SK-N-MC (cell line): ENCODE data around the gene KIF16B.

Experiments
- EZH2 ChIP-seq: fragments of 200-600 bp; sonication (generic); IDR thresholded peaks from one replicate; pipeline ENCODE4 v1.6.1; 2017; ENCODE audit warnings: antibody characterized with exemption
- POLR2AphosphoS5 ChIP-seq: IDR thresholded peaks from 2 replicates; pipeline ENCODE4 v1.6.1; 2012; ENCODE audit warnings: mild to moderate bottlenecking, low read depth, low read length, borderline replicate concordance

DNA sequence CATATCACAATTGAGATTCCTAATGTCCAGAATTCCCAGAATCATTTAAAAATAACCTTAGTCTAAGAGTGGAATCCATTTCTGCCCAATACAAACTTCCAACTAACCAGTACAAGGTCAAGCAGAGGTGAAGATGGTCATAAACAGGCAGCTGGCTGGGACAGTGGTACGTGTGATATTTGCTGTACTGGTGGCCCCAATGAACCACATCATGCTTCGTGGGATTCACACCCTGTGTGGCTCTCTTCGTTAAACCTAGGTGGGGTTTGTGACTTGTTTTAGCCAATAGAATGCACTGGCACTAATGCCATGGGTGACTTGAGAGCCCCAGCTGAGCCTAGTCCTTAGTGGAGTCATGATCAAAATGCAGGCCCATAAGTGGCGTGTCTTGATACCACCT lies 286.6 kb downstream of the KIF16B start:
- TF ChIP-seq POLR2AphosphoS5 (no peak), EZH2 (no peak)
